Fibroblast of pulmonary artery (primary cell): ENCODE measurements around the gene PIAS1.
A peak's percentile ranks its signal among the peaks of the same experiment; 100 is the strongest.
"Not testable (repeated sequence)": the region's sequence is repeated elsewhere in the genome, so short reads cannot be mapped to it uniquely, and the experiment has no call there.

ENCODE experiments used
- DNase-seq: peaks from one replicate; pipeline ENCODE4 v3.0.0-alpha.2; 2010; ENCODE audit warnings: low read depth
- H3K4me3 ChIP-seq: replicated peaks from 2 replicates; pipeline ENCODE4 v1.5.1; 2011; ENCODE audit warnings: low read depth, mild to moderate bottlenecking, control low read depth, low read length, moderate library complexity
- CTCF ChIP-seq: IDR thresholded peaks from 2 replicates; pipeline ENCODE4 v1.5.1; 2011; ENCODE audit warnings: mild to moderate bottlenecking, control low read depth, low read length, inconsistent platforms; ENCODE audit errors: missing control alignments

Gene PIAS1

GRCh38 chr15:68053701-68054627, at the start of gene PIAS1:
Gene PIAS1 (plus strand): TSS chr15:68054315. CDS start chr15:68054327, 12 bp downstream.
- H3K4me3 ChIP-seq: peak within 1 kb of the TSS; percentile 90

DNA sequence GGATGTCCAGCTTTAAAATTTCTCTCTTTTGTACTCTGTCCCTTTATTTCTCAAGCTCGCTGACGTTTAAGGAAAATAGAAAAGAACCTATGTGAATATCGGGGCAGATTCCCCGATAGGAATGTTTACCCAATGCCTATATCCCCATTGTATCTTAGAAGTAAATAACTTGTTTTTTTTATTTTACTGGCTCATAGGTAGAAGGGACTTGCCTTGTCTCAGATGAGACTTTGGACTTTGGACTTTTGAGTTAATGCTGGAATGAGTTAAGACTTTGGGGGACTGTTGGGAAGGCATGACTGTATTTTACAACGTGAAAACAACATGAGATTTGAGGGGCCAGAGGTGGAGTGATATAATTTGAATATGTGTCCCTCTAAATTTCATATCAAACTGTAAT, 46.5 kb upstream of the PIAS1 start:
- not testable (repeated sequence) for H3K4me3 ChIP-seq, DNase-seq

More at GRCh38 chr15:68053701-68054627, at the start of gene PIAS1:
- TF ChIP-seq CTCF: no peak
- DNase-seq: peak; percentile 91

DNA sequence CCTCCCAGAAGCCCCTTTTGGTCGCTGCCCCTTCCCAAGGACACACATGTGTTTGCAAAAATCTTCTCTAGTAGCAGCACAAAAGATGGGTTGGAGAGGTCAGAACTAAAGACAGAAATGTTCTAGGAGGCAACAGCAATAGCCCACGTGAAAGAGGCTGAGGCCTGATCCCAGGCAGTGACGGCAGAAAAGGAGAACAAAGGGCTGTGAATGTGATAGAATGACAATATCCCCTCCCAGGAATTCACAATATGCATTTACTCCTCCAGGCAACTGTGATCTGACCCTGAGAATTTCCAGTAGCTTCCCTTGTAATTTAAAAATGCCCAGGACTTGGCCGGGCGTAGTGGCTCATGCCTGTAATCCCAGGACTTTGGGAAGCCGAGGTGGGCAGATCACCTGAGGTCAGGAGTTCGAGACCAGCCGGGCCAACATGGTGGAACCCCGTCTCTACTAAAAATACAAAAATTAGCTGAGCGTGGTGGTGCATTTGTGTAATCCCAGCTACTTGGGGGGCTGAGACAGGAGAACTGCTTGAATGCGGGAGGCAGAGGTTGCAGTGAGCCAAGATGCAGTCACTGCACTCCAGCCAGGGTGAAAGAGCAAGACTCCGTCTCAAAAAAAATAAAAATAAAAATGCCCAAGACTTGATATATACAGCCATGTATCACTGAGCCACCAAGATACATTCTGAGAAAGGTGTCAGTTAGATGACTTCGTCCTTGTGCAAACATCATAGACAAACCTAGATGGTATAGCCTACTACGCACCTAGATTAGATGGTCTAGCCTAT, 43.6 kb upstream of the PIAS1 start:
- no peak overlapping the region for H3K4me3 ChIP-seq
- TF ChIP-seq CTCF: no peak
- no peak for DNase-seq

DNA sequence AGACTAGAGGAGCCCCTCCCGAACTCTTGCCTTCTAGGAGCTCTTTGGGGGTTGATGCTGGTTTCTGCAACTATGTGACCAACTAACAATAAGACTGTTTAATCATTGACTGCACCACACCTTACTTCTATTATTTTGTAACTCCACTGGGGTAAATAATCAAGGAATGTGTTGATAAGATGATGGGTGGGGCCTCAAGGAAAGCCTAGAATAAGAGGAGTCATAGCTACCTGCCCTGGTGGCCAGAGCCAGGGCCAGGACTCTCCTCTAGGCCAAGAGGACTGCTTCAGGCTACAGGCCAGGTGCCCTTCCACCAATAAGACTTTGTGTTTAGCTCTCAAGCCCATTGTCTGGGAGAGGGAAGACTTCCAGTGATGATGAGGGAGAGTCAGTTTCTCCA, 41.2 kb upstream of the PIAS1 start:
- no peak for TF ChIP-seq CTCF
- H3K4me3 ChIP-seq: no peak overlapping the region
- no peak for DNase-seq

- H3K4me3 ChIP-seq: no peak overlapping the region
- DNase-seq: no peak
- no peak for TF ChIP-seq CTCF
Observed at GRCh38 chr15:68014219-68014618, 39.9 kb upstream of the PIAS1 start.

GRCh38 chr15:68015244-68015643, 38.9 kb upstream of the PIAS1 start:
- no peak for DNase-seq
- TF ChIP-seq CTCF: no peak
- no peak overlapping the region for H3K4me3 ChIP-seq

DNA sequence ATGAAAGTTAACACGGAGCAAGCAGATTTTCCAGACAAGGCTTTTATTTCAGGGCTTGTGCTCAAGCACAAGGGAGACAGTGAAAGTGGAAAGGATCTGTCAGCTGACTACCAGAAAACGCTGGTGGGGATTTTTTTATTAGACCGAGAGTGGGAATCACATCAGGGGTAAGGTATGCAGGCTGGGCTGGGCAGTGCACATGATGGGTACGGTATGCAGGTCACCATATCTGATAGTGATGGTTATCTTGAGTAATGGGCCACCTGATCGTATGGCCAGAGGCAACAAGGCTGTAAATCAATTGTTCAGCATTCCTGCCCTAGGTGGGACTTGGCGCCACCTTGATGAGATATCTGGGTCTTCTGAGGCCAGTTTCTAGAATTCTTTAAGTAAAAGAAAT, 36.9 kb upstream of the PIAS1 start:
- no peak for TF ChIP-seq CTCF
- no peak overlapping the region for H3K4me3 ChIP-seq
- DNase-seq: no peak
